NCI-H2029 (cell line): ENCODE data around the gene RNFT1.
"Not testable (repeated sequence)": the region's sequence is repeated elsewhere in the genome, so short reads cannot be mapped to it uniquely, and the experiment has no call there.

Experiments
- DNase-seq: peaks from one replicate; lab custom pipeline; 2025; lab: John Stamatoyannopoulos, UW

RNFT1 gene

DNA sequence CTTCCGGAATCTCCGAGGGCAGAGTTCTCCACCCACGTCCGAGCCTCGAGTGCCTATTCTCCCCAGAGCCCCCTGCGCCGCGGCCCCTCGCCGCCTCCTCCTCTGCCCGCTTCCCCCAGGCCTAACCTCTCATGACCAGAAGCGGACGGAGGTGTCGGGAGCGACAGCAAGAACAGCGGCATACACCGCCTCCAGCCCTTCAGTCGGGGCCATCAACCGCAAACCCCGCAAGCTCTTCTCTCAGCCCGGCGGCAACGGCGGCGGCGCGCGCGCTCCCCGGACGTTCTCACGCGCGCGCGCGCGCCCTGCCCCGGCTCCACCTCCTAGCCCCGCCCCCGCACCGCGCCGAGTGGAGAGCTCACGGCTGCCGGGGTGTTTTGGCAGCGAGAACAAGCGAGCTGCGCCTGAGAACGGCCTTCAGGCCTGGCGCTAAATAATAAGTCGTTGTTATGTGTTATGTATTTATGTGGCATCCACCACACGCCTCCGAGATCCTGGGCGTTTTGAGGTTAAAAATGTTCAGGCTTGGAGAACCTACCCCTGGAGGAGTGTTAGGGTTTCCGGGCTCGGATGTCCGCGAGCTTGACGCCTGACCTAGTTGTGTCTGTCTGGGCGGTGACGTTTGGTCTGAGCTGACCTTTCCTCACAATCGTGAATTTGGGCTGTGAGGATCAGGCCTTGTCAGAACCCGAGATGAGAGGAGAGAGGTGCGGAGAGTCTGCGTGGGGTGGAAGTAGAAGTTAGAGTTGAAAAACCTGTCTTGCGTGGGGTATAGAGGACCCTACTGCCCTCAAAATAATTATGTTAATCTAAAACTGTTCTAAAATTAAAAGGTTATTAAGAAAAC is at the start of gene RNFT1:
Gene RNFT1 (minus strand): TSS at position 259 of the 847 bp plus-strand sequence. CDS start 77 bp downstream, at position 182.
- peak; percentile 68 for DNase-seq

- not testable (repeated sequence) for DNase-seq
Measured at GRCh38 chr17:60009326-60009725, 44.8 kb upstream of the RNFT1 start.

- DNase-seq: not testable (repeated sequence)
Measured at GRCh38 chr17:60008377-60008776, 43.8 kb upstream of the RNFT1 start.

GRCh38 chr17:60006160-60006559 is 41.6 kb upstream of the RNFT1 start:
- no peak for DNase-seq

DNA sequence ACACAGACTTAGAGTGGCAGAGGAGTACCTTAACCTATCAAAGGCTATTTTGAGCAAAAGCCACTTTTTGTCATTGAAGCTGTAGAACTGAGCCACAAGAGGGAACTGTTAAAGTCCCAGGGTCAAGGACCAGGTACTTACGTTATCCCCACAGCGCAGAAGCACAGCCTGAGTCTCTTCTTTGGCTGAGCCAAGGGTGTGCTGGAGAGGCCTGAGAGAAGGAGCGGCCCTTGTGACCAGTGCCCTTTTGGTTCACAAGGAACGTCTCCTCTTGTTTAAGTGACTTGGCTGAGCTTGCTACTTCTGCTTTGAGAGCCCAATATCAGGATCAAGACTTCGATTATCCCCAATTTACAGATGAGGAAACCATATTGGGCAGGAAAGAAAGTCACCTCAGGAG is 40.0 kb upstream of the RNFT1 start:
- not testable (repeated sequence) for DNase-seq

DNA sequence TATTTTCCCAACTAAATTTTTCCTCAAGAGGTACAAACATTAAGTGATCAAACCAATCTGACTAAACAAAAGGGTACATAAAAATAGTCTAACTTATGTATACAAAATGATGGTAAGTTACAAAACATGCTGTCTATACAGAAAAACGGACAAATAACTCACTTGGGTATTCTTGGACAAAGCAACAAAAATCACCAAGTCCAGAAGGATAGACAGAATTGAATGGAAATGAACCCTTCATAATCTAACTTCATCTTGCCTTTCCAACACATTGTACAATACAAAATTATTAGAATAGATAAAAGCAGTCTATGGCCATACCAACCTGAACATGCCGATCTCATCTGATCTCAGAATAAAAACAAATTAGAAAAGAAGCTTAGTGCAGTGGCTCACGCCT is 37.9 kb upstream of the RNFT1 start:
- not testable (repeated sequence) for DNase-seq

GRCh38 chr17:59996608-59997007 is 32.1 kb upstream of the RNFT1 start:
- DNase-seq: not testable (repeated sequence)

DNA sequence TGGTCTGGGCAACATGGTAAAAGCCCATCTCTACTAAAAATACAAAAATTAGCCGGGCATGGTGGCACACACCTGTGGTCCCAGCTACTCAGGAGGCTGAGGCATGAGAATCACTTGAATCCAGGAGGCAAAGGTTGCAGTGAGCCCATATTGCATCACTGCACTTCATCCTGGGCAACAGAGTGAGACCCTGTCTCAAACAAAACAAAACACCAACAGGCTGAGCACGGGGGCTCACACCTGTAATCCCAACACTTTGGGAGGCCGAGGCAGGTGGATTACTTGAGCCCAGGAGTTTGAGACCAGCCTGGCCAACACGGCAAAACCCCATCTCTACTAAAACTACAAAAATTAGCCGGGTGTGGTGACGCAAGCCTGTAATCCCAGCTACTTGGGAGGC is 10.6 kb upstream of the RNFT1 start:
- DNase-seq: not testable (repeated sequence)

DNA sequence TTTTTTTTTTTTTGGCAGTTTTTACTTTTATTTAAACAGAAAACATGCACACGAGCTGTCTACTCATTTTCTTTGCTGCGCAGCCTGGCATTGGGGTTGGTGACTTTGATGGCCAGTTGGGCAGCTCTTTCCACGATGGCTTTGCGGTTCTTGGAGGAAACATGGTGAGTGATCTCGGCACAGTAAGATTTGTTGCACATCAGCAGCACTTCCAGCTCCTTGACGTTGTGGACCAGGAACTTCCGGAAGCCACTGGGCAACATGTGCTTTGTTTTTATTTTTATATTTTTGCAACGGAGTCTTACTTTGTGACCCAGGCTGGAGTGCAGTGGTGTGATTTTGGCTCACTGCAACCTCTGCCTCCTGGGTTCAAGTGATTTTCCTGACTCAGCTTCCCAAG is 8.9 kb upstream of the RNFT1 start:
- DNase-seq: not testable (repeated sequence)

DNA sequence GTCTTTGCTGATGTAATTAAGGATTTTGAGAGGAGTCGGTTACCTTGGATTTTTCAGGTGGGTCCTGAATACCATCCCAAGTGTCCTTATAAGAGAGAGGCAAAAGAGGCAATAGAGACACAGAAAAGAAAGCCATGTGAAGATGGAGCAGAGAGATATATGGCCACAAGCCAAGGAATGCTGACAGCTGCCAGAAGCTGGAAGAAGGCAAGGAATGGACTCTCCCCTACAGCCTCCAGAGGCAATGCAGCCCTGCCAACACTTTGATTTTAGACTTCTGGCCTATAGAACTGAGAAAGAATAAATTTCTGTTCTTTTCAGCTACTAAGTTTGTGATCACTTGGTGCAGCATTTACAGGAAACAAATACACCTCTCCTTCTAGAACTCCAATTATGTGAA is 8.2 kb upstream of the RNFT1 start:
- no peak for DNase-seq

GRCh38 chr17:59971771-59972170 is 7.2 kb upstream of the RNFT1 start:
- not testable (repeated sequence) for DNase-seq

- peak; percentile 1 for DNase-seq
Measured at GRCh38 chr17:59963738-59964481, 630 bp downstream of the RNFT1 start.

GRCh38 chr17:59962739-59963318 is 1.7 kb downstream of the RNFT1 start:
- DNase-seq: no peak

DNA sequence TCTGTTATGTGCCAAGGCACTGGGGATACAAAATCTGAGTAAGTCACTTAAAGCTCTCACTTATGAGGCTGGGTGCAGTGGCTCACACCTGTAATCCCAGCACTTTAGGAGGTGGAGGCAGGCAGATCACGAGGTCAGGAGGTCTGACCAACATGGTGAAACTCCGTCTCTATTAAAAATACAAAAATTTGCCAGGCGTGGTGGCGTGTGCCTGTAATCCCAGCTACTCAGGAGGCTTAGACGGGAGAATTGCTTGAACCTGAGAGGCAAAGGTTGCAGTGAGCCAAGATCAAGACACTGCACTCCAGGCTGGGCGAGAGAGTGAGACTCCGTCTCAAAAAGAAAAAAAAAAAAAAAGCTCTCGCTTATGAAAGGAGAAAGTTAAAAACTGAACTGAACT is 5.0 kb downstream of the RNFT1 start:
- not testable (repeated sequence) for DNase-seq

DNA sequence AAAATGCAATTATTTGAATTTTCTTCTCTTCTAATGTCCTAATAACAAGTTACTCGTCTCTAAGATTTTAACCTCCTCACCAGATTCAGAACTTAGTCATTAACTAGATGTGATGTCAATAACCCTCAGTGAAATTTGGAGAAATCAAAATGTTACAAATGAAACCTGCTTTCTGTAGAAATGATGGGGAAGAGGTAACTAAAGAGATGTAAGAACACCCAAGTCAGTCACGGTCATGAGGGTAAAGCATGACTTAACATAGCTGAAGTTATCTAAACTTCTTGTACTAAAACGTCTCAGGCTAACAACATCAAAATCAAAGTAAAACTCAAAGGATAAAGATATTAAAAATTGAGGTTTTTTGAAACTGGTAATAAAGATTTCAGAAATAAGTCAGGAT is 9.7 kb downstream of the RNFT1 start:
- DNase-seq: no peak

DNA sequence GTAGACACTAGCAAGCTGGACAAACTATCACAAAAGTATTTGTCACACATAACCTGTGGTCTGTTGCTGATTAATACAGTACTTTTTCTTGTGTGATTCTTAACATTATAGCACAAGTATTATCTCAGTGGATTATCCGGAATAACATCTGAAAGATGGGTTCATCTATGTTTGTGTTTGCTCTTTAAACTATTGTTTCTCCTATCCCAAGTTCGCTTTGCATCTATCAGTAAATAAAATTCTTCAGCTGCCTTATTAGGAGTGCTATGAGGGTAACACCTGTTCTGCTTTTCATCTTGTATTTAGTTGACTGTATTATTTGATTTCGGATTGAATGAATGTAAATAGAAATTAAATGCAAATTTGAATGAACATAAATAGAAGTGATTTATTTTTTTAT is 14.5 kb downstream of the RNFT1 start:
- DNase-seq: no peak

- DNase-seq: not testable (repeated sequence)
Measured at GRCh38 chr17:59947310-59947709, 17.2 kb downstream of the RNFT1 start.

GRCh38 chr17:59946433-59946832 is 18.1 kb downstream of the RNFT1 start:
- not testable (repeated sequence) for DNase-seq

GRCh38 chr17:59941131-59941530 is 23.4 kb downstream of the RNFT1 start:
- DNase-seq: no peak

DNA sequence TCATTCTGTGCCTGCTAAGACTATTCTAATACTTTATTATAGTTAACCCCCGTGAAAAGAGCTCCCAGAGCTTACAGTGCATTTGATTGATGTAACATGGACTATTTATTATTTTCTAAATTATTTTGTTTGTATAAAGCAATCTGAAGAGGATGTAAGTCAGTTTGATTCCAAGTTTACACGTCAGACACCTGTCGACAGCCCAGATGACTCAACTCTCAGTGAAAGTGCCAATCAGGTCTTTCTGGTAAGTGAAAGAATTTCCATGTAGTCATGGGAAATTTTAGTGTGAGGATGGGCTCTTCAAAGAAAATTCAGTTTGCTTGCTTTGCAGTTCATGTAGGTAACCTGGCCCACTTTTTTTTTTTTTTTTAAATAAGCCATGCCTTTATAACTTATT is 23.8 kb downstream of the RNFT1 start:
- not testable (repeated sequence) for DNase-seq

DNA sequence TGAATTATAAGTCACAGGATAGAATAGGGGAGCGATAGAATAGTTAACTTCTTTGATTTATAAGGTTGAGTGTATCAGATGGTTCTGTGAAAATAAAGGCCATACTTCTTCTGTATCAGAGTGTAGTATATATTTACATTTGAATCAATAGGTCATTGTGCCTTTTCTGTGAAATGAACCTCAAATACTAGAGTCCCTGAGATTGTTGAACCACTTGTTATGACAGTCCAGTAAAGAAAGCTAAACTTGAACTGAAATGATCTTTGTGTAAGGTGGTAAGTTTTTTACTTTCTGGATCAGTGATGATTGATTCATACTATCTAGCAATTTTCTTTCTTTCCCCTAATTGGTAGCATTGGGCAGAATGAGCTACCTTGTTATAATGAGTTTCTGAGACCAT is 31.2 kb downstream of the RNFT1 start:
- not testable (repeated sequence) for DNase-seq

GRCh38 chr17:59930768-59931167 is 33.8 kb downstream of the RNFT1 start:
- not testable (repeated sequence) for DNase-seq

DNA sequence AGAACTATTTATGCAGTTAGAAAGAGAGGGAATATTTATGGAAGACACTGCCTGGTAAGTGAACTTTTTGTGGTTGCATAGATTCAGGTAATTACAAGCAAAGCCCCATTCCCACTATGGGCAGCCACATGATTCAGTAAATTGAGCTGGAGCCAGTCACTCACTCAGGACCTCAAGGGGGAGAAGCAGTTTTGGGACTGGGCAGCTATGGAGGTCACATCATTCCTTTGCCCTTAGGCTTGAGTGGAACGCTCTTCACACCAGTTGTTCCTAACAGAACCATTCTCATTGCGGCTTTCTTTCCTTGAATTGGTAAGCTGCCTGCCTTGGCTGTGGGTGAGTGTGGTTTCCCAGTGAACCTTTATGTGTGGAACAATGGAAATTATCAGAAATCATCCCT is 34.4 kb downstream of the RNFT1 start:
- not testable (repeated sequence) for DNase-seq
